ENCODE results near the gene CEP85L. TPM values are rescaled to one million over a fixed set of nuclear protein-coding genes. Genes with fewer than 3 reads are reported as not detected.

CEP85L gene
- total RNA-seq, 2 experiments from 2014 or later, result 9.6 to 12.0 TPM

GRCh38 chr6:118630067-118630466 is 21.3 kb downstream of the CEP85L start:
- no peaks in the 10 kb centered on the region; the same call in 1 of the 2 replicates for H3K36me3 ChIP-seq (ENCODE audit: insufficient read depth, low read length)
- H3K9me3 ChIP-seq (ENCODE audit: low read length), result no peaks in the 10 kb centered on the region; the same call in 1 of the 2 replicates
- intact Hi-C loops (cut with micrococcal nuclease; ENCODE audit: unreplicated experiment), result no loop called here
- no peak for DNase-seq (ENCODE audit: low spot score)
- H3K79me2 ChIP-seq (ENCODE audit: insufficient read depth, low read depth, low read length), result no peaks in the 10 kb centered on the region
- no peak overlapping the region for H3K4me3 ChIP-seq (ENCODE audit: low read depth, low read length, poor library complexity, severe bottlenecking)
- no peak for TF ChIP-seq CTCF (conservative IDR thresholded peaks at IDR 0.05; ENCODE audit: low read length)
- TF ChIP-seq EZH2phosphoT487 (IDR thresholded peaks at IDR 0.05; ENCODE audit: borderline replicate concordance, low read depth, low read length), result no peak
- H3K27ac ChIP-seq (ENCODE audit: low read depth, low read length, poor library complexity, severe bottlenecking), result no peak overlapping the region
- ChIA-PET POLR2A (no interaction called here), CTCF (ENCODE audit: unreplicated experiment) (no interaction called here)
- no peaks in the 10 kb centered on the region for H4K20me1 ChIP-seq (ENCODE audit: insufficient read depth, low read length)
- no peak overlapping the region for H2AFZ ChIP-seq (ENCODE audit: low read length)
- no peaks in the 10 kb centered on the region for H3K9me2 ChIP-seq (ENCODE audit: insufficient read depth, low read length)
- H3K4me1 ChIP-seq (ENCODE audit: insufficient read depth, low read length, poor library complexity, severe bottlenecking), result no peaks in the 10 kb centered on the region
- H3K4me2 ChIP-seq (ENCODE audit: low read length), result no peak overlapping the region
- BruUV-seq (replicated peaks), result no TSS peak

GRCh38 chr6:118627724-118628123 is 23.7 kb downstream of the CEP85L start:
- no peak overlapping the region for H3K27ac ChIP-seq (ENCODE audit: low read depth, low read length, poor library complexity, severe bottlenecking)
- intact Hi-C loops (cut with micrococcal nuclease; ENCODE audit: unreplicated experiment), result no loop called here
- H3K9me2 ChIP-seq (ENCODE audit: insufficient read depth, low read length), result no peaks in the 10 kb centered on the region
- no peak overlapping the region for H2AFZ ChIP-seq (ENCODE audit: low read length)
- ChIA-PET POLR2A (interaction anchor here (0.6 to 0.7 kb wide), 3 partner anchors 12 to 237 kb away, joined by 3 read pairs; no protein-coding TSS in a partner anchor), CTCF (ENCODE audit: unreplicated experiment) (no interaction called here)
- no TSS peak for BruUV-seq (replicated peaks)
- no peak overlapping the region for H3K4me2 ChIP-seq (ENCODE audit: low read length)
- no peak overlapping the region for H3K4me3 ChIP-seq (ENCODE audit: low read depth, low read length, poor library complexity, severe bottlenecking)
- no peaks in the 10 kb centered on the region for H4K20me1 ChIP-seq (ENCODE audit: insufficient read depth, low read length)
- H3K36me3 ChIP-seq (ENCODE audit: insufficient read depth, low read length), result no peaks in the 10 kb centered on the region; the same call in 1 of the 2 replicates
- no peak for TF ChIP-seq EZH2phosphoT487 (IDR thresholded peaks at IDR 0.05; ENCODE audit: borderline replicate concordance, low read depth, low read length)
- no peak for TF ChIP-seq CTCF (conservative IDR thresholded peaks at IDR 0.05; ENCODE audit: low read length)
- no peaks in the 10 kb centered on the region for H3K79me2 ChIP-seq (ENCODE audit: insufficient read depth, low read depth, low read length)
- no peaks in the 10 kb centered on the region for H3K4me1 ChIP-seq (ENCODE audit: insufficient read depth, low read length, poor library complexity, severe bottlenecking)
- H3K9me3 ChIP-seq (ENCODE audit: low read length), result no peaks in the 10 kb centered on the region; the same call in 1 of the 2 replicates
- no peak for DNase-seq (ENCODE audit: low spot score)

- no peak for TF ChIP-seq CTCF (conservative IDR thresholded peaks at IDR 0.05; ENCODE audit: low read length)
- no peak for TF ChIP-seq EZH2phosphoT487 (IDR thresholded peaks at IDR 0.05; ENCODE audit: borderline replicate concordance, low read depth, low read length)
- no peaks in the 10 kb centered on the region for H4K20me1 ChIP-seq (ENCODE audit: insufficient read depth, low read length)
- no peaks in the 10 kb centered on the region; the same call in 1 of the 2 replicates for H3K36me3 ChIP-seq (ENCODE audit: insufficient read depth, low read length)
- intact Hi-C loops (cut with micrococcal nuclease; ENCODE audit: unreplicated experiment), result no loop called here
- no peaks in the 10 kb centered on the region for H3K79me2 ChIP-seq (ENCODE audit: insufficient read depth, low read depth, low read length)
- H3K4me3 ChIP-seq (ENCODE audit: low read depth, low read length, poor library complexity, severe bottlenecking), result no peak overlapping the region
- CTCF ChIA-PET (ENCODE audit: unreplicated experiment), result no interaction called here
- no peaks in the 10 kb centered on the region for H3K4me1 ChIP-seq (ENCODE audit: insufficient read depth, low read length, poor library complexity, severe bottlenecking)
- H3K9me2 ChIP-seq (ENCODE audit: insufficient read depth, low read length), result no peaks in the 10 kb centered on the region
- POLR2A ChIA-PET, result interaction anchor here (1.0 to 1.5 kb wide), 4 partner anchors 10 to 100 kb away, joined by 3 to 5 read pairs (median 3); no protein-coding TSS in a partner anchor
- H3K27ac ChIP-seq (ENCODE audit: low read depth, low read length, poor library complexity, severe bottlenecking), result no peak overlapping the region
- no peaks in the 10 kb centered on the region; the same call in 1 of the 2 replicates for H3K9me3 ChIP-seq (ENCODE audit: low read length)
- no peak for DNase-seq (ENCODE audit: low spot score)
- no peak overlapping the region for H3K4me2 ChIP-seq (ENCODE audit: low read length)
- H2AFZ ChIP-seq (ENCODE audit: low read length), result no peak overlapping the region
- no TSS peak for BruUV-seq (replicated peaks)
These were observed 25.6 kb downstream of the CEP85L start for GRCh38 chr6:118625833-118626232.

Measured in OCI-LY7 (cell line).